Eye (tissue), 1 donor: ENCODE results near the gene FRMPD2.
A peak's percentile ranks its signal among the peaks of the same experiment; 100 is the strongest.

Experiments
- DNase-seq: peaks from one replicate; pipeline ENCODE4 v3.0.0-alpha.2; 2015

Gene FRMPD2, protein sequence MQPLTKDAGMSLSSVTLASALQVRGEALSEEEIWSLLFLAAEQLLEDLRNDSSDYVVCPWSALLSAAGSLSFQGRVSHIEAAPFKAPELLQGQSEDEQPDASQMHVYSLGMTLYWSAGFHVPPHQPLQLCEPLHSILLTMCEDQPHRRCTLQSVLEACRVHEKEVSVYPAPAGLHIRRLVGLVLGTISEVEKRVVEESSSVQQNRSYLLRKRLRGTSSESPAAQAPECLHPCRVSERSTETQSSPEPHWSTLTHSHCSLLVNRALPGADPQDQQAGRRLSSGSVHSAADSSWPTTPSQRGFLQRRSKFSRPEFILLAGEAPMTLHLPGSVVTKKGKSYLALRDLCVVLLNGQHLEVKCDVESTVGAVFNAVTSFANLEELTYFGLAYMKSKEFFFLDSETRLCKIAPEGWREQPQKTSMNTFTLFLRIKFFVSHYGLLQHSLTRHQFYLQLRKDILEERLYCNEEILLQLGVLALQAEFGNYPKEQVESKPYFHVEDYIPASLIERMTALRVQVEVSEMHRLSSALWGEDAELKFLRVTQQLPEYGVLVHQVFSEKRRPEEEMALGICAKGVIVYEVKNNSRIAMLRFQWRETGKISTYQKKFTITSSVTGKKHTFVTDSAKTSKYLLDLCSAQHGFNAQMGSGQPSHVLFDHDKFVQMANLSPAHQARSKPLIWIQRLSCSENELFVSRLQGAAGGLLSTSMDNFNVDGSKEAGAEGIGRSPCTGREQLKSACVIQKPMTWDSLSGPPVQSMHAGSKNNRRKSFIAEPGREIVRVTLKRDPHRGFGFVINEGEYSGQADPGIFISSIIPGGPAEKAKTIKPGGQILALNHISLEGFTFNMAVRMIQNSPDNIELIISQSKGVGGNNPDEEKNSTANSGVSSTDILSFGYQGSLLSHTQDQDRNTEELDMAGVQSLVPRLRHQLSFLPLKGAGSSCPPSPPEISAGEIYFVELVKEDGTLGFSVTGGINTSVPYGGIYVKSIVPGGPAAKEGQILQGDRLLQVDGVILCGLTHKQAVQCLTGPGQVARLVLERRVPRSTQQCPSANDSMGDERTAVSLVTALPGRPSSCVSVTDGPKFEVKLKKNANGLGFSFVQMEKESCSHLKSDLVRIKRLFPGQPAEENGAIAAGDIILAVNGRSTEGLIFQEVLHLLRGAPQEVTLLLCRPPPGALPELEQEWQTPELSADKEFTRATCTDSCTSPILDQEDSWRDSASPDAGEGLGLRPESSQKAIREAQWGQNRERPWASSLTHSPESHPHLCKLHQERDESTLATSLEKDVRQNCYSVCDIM (N-terminal part only)

DNA sequence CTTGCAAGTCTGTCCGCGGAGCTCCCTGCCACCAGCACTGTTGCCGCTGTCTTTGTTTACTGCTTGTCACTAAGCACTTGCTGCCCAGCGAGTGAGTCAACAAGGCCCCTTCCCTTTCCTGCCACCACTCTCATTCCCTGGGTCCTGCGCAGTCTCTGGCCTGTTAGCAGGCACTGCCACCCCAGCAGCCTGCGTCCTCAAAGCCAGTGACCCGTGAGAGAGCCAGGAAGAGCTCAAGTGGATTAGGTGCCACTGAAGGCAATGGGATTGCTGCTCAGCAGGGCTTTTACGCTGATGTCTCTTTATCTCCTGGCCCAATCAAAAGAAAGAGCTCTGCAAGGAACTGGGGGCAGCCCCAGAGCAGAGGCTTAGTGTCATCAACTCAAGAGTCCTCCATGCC, at the start of gene FRMPD2:
FRMPD2 (minus strand) TSS at position 61 of the 400 bp plus-strand sequence. CDS start 129 bp downstream, outside the sequence.
- peak; percentile 62 for DNase-seq

DNA sequence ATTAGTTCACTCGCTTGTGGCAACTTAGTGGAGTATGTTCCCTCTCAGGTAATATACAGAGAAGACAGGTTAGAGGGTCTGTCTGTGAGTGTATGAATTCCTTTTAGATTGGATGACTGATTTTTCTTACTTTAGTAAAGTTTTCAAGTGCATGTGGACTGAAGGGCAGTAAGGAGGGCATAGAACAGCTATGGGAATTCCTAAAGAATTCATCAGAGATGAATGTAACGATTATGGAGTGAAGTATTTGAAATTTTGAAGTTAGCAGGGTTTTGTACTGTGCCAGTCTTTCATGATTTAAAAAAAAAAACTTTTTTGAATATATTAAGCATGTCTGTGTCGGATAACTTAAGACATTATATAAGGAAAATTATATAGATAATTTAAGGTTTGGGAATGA, 47.5 kb upstream of the FRMPD2 start:
- DNase-seq = no peak

DNA sequence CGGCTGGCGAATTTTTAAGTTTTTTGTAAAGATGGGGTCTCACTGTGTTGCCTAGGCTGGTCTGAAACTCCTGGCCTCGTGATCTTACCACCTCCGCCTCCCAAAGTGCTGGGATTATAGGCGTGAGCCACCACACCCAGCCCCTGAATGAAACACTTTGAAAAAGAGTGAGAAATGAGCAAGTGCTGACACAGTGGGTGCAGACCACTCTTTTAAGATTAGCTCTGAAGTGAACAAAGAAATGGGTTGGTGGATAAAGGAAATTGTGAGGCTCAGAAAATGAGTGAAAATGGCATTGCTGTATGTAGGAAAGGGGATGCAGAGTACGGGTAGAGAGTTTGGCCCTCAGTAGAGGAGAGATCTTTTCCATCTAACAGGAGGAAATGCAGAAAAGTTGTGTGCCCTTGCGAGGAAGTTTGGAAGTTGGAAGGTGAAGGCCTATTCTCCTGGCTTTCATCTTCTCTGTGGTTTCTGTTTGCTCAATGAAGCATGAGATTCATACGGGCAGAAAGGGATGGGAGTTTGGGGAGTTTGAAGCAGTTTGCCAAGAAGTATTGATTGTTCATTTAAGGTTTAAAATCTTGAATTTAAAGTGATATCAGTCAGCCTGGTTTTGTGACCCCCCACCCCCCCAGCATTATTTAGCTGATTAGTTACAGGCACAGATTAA, 43.0 kb upstream of the FRMPD2 start:
- peak; percentile 33 for DNase-seq

DNA sequence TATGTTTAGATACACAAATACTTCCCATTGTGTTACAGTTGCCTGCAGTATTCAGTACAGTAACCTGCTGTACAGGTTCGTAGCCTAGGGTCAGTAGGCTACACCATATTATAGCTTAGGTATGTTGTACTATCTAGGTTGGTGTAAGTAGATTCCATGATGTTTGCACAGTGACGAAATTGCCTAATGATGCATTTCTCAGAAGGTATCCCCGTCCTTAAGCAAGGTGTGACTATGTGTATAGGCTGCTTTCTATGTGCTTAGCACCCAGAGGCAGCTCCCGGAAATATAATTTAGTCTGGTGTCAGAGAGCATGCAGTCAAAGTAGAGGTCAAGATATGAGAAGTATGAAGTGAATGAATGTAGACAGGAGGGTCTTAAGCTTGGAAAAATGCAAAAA, 41.7 kb upstream of the FRMPD2 start:
- DNase-seq = no peak

DNA sequence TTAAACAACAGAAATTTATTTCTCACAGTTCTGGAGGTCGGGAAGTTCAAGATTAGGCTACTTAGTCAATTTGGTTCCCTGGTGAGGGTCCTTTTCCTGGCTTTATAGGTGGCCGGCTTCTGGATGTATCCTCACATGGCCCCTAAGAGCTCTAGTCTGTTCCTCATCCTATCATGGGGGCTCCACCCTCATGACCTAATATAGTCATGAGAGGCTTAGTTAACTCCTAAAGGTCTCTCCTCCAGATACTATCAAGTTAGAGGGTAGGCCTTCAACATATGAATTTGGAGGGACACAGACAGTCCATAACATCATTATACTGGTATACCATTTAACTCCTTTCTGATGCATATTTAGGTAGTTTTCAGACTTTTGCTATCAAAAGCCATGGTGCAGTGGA, 39.6 kb upstream of the FRMPD2 start:
- no peak for DNase-seq

DNA sequence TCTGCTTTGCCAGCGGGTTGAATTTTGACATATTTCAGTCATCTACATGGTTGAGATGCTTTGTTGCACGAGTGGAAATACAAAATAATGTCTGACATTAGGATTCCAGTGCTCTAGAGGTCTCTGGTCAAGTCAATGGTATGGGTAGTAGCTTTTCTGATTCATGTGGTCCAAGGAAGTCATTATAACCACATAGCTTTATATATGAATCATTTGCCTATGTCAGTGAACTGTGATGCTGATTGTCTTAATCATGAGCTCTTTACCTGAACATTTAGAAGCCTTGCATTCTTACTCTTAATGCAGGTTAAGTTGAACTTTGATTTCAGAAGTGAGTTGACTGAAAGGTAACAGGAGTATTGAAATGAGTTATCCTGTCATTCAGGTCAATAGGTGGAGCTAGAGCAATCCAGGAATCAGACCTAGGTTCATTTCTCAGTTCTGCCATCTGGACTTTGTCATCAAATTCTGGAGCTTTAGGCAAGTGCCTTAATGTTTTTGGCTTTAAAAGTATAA, 35.3 kb upstream of the FRMPD2 start:
- DNase-seq = no peak

DNA sequence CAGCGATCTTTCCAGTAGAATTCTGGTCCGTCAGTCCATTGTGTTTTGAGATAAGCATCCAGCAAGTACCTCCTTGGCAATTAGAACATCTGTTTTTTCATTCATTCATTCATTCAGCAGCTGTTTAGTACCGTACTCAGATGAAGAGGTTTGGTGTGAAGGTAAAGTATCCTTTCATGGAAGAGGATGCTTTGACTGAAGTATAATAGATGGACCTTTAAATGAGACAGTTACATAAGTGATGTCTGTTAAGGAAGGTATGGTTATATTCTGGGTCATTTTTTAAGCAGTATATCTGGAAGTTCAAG, 33.2 kb upstream of the FRMPD2 start:
- DNase-seq = peak; percentile 57

DNA sequence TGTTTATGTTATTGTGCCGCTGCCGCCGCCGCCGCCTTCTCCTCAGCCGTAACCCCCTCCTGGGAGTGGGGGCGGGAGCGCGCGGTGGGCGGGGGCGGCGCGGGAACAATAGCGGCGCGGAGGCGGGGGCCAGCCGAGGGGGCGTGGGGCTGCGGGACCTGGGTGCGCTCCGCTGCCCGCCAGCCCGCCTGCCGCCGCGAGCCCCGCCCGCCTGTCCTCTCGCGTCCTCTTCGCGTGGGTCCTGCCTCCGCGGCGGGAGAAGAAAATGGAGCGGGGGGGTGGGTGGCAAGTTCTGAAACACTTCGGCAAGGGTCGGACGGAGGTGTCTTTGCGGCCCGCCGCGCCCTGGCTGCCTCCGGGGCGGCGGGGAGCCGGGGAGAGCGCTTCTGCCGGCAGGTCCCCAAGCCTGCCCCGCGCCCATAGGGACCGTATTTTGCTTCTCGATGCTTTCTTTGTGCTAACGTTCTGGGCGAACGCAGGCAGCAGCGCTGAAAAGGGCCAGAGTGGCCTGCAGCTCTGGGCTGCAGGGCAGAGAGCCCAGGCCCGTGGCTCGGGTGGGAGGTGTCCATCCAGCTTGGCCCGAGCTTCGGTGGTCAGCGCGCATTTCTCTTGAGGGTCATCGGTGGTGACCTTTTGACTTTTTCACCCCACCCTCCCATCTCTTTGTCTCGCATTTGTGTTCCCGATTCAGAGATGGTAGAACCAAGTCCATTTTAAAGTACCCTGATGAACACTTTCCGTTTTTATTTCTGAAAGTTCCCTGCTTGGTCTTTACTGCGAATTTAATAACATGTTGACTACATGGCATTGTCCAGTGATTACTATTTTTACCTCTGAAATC, 32.6 kb upstream of the FRMPD2 start:
- peak; percentile 83 for DNase-seq

DNA sequence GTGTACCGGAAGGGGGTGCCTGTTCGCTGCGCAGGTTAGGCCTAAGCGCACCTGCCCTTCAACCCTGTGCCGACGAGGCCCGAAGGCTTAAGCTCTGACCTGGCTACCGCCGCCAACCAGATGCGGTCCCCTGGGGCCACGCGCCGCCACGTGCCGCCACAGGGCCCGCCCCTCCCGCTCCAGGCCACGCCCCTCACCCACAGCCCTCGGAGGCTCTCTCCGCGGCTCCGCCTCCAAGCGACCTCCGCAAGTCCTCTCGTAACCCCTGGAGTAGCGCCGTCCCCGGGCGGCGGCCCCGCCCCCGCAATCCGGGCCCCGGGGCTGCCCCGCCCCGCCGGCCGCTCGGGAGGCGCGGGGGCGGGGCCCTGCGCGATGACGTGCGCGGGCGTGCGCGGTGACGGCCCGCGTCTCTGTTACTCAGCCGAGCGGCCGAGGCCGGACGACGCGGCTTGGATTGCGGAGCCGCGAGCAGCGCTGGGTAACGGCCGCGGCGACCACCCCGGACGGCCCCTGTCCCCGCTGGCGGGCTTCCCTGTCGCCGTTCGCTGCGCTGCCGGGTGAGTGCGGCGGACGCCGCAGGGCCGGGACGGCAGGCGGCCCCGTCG, 31.9 kb upstream of the FRMPD2 start, which contains the start of gene MAPK8:
MAPK8 (plus strand) TSS at position 413 of the 605 bp plus-strand sequence. CDS start 94,984 bp downstream, outside the sequence.
- DNase-seq = peak; percentile 94

DNA sequence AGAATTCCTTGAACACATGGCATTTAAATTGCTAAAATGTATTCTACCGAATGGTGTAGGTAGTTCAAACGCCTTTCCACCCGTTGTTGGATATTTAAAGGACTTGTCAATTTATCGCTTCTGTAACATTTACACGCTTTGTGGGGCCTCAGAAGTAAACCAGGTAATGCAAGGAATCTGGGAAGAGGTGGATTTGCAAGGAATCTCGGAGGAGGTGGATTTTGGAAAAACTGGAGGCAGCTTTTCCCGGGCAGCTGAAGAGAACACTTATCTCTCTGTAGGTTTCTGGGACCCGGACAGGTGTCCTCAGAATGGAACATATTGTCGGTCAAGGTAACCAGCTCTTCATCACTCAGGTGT, 31.4 kb upstream of the FRMPD2 start:
- DNase-seq = no peak

DNA sequence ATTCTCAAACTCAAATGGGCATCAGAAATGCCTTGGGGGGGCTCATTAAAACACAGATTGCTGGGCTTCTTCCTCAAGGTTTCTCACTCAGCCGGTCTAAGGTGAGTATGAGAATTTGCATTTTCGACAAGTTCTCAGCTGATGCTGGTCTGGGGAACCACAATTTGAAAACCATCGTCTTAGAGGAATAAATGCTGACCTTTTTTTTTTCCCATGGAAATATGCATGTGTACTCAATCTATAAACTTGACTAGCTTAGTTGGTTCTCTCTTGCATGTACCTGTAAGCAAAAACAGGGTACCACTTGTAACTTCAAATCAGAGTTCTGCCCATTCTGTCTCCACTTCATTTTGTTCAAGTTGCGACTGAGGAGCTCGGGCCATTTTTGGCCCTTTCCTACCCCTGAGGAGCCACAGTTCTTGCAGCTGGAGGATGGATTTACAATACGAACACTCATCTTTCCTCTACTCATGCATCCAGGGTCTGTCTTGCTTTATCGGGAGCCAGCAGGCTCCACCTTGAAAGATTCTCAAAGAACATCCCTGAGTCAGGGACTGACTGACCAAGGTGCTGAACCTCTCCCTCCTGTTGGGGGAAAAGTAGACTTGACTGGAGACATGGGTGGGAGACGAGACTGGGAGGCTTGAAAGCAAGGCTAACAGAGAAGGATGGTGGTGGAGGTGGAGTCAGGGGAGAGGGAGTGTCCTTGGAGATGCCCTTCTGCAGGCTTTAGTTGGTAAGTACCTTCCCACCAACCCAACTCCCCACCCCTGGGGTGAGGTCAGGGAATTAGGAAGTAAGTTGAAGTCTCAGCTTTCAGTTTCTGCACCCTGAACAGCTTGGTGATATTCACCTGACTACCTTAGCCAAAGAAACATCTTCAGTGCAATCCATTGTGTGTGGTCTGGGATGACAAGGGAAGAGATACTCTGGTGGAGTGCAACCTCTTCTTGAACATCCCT, 28.3 kb upstream of the FRMPD2 start:
- no peak for DNase-seq

DNA sequence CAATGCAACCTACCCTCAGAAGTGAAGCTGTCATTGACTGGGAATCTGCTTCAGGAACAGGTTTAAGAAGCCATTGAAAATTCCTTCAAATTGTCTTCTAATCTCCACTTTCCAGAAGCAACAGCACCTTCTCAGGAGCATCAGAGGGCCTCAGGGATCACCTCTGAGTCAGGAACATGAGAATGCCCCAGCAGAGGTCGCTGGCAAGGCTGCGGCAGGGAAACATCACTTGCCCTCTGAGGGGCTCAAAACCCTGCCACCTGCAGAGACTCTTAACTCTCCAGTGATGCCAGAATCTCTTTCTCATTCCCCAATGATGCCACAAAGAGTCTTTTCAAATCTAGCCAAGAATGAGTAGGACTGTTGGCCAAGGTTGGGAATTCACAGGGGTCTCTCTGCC, 26.1 kb upstream of the FRMPD2 start:
- DNase-seq = no peak

DNA sequence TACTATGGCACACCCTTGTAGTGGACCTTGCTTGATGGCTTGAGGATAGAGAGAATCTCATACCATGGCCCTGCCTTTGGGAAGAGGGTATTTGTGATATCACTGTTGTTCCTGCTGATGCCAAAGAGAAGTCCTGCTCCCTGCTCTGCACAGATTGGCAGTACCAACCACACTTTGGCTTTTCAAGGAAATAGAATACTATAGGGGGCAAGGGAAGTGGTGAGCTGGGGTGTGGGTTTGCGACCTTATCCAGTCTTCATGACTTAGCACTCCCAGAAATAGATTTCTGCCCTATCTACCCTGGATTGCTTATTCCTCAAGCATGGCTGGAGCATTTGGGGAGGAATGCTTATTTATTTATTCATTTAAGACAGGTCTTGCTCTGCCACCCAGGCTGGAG, 25.2 kb upstream of the FRMPD2 start:
- no peak for DNase-seq

DNA sequence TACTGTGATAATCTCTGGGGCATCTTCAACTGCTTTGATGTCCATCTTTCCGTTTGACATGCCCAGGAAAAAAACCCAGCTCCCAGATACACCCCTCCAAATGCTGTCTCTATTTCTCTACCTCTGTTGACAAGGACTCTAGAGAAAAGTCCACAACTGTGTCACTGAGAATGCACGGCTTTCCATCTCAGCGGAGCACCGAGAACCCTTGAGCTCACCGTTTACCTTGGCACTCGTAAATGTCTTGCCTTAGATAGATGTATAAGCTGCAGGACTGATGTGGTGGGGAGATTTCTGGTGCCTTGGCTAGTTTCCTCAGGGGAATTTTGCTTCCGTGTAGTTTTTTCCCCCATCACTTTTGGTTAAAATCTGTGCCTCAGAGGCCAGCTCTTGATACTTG, 24.6 kb upstream of the FRMPD2 start:
- DNase-seq = no peak

DNA sequence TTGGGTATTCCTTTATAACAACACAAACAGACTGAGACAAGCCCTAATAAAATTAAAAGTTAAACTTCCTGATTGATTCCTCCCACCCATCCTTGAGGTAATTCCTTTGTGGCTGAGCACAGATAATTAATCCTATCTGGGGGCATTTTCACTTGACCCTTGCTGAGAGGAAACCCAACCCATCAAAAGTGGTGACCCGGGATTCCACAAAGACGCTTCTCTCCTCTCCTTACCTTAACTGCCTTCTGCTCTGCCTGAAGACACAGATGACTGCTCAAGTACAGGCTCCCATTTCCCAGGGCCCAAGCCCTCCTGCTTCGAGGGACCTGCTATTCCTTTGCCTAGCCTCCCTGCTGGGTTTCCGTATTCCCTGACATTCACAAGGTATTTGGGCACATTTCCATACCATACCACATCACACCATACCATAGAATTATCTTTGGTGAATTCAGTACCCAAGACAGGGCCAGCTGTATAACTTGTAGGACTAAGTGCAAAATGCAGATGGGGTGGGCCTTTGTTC, 22.1 kb upstream of the FRMPD2 start:
- DNase-seq = no peak

DNA sequence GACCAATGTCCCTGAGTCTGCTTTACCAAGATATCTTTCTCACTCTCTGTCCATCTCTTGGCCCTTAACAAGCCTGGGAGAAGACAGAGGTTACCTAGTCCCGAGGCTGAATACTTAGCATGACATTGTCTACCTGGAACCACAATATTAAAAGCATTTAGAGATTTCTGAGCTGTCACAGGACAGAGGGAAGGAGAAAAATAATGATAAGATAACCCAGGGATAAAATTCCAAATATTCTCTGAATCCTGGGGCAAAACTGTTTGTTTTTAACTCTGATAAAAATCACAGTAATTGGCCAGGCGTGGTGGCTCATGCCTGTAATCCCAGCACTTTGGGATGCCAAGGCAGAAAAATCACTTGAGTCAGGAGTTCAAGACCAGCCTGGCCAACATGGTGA, 19.9 kb upstream of the FRMPD2 start:
- no peak for DNase-seq

DNA sequence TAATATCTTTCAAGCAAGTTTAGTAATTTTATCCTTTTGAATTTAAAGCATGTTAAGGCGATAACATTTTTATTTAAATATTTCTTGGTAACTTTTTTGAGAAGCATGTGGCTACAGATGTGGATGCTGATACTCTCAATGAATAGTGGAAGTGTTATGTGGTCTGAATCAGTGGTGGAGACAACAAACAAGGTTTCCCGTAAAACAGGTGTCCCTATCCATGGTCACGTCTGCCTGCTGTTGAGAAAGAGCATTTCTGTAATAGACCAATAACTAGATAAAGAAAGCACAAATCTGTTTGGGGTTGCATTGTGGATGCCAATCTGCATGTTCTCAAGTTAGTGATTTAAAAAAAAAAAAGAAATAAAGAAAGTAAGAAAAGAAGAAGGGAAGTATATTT, 18.1 kb upstream of the FRMPD2 start:
- no peak for DNase-seq

DNA sequence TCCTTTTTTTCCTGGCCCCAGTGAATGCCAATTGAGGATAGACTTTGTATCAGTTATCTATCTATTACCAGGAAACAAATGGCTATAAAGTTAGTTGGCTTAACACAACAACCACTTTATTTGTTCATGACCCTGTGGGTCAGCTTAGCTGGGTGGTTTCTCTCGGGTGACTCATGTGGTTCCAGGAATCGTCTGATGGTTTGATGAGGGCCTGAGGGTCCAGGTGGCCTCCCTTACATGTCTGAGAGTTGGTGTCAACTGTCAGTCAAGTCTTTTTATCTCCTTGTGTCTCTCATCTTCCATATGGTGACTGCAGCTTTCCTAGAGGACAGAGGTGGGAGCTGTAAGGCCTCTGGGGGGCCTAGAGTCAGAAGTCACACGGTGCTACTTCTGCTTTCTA, 16.7 kb upstream of the FRMPD2 start:
- no peak for DNase-seq

DNA sequence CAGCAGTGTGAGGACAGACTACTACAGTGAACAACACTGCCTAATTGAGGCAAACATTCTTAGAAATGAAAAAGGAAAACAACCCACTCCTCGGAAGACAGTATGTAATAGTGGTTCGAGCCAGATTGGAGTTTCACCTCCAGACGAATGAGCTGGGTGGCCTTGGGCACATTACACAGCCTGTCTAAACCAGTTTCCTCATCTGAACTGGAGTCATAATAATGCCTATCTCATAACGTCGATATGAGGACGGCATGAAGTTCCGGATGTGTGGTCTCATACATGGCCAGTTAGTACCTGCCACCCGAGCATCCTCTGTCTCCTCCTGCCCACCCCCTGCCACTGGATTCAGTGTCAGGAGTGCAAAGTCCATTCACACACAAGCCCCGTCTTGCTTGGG, 15.8 kb upstream of the FRMPD2 start:
- no peak for DNase-seq
